HG02588 (cell line): ENCODE measurements around the gene SNAPIN.

Source experiments
- ATAC-seq: cut with Tn5 transposase; IDR thresholded peaks from one replicate; pipeline ENCODE4 v1.9.1; 2021; ENCODE audit warnings: mild to moderate bottlenecking, moderate library complexity; ENCODE audit not compliant: unreplicated experiment

The SNAPIN gene

GRCh38 chr1:153673511-153673910, 15.0 kb downstream of the SNAPIN start:
- ATAC-seq: no peak

- no peak for ATAC-seq
Measured at GRCh38 chr1:153677718-153678518, 19.4 kb downstream of the SNAPIN start.

GRCh38 chr1:153678519-153679336, 20.2 kb downstream of the SNAPIN start, which contains the start of gene NPR1:
TSS of gene NPR1 (plus strand) at chr1:153678688. CDS start at chr1:153679109, 421 bp downstream.
- ATAC-seq: no peak

GRCh38 chr1:153679337-153680119, 21.0 kb downstream of the SNAPIN start:
- ATAC-seq: no peak

GRCh38 chr1:153680120-153680403, 21.6 kb downstream of the SNAPIN start:
- no peak for ATAC-seq

GRCh38 chr1:153682730-153683129, 24.2 kb downstream of the SNAPIN start:
- ATAC-seq: no peak

- no peak for ATAC-seq
Measured at GRCh38 chr1:153683854-153684253, 25.4 kb downstream of the SNAPIN start.

- no peak for ATAC-seq
Measured at GRCh38 chr1:153684892-153685291, 26.4 kb downstream of the SNAPIN start.

- ATAC-seq: no peak
Measured at GRCh38 chr1:153685544-153686340, 27.2 kb downstream of the SNAPIN start.

- no peak for ATAC-seq
Measured at GRCh38 chr1:153687346-153688125, 29.0 kb downstream of the SNAPIN start.

- ATAC-seq: no peak
Measured at GRCh38 chr1:153688276-153688675, 29.8 kb downstream of the SNAPIN start.

- no peak for ATAC-seq
Measured at GRCh38 chr1:153688736-153689328, 30.3 kb downstream of the SNAPIN start.

- ATAC-seq: no peak
Measured at GRCh38 chr1:153693466-153693865, 35.0 kb downstream of the SNAPIN start.

- ATAC-seq: no peak
Measured at GRCh38 chr1:153696741-153697140, 38.2 kb downstream of the SNAPIN start.

GRCh38 chr1:153697191-153698019, 38.9 kb downstream of the SNAPIN start:
- no peak for ATAC-seq

GRCh38 chr1:153698020-153698922, 39.8 kb downstream of the SNAPIN start:
- no peak for ATAC-seq

- ATAC-seq: no peak
Measured at GRCh38 chr1:153698923-153699714, 40.6 kb downstream of the SNAPIN start.
